Lung (tissue), 10 donors: Measurements from ENCODE around the gene FAM72D. TPM values are rescaled to one million over a fixed set of nuclear protein-coding genes. Genes with fewer than 3 reads are reported as not detected.
"Not testable (repeated sequence)": the region's sequence is repeated elsewhere in the genome, so short reads cannot be mapped to it uniquely, and the experiment has no call there.

Experiments
- ATAC-seq: fragments of 200-7000 bp; cut with Tn5 transposase; one replicate; pipeline ENCODE4 v1.9.1; 2020; ENCODE audit warnings: moderate number of reproducible peaks; ENCODE audit not compliant: insufficient read depth, low FRiP score
- DNase-seq, 3 donors: peaks; one replicate each; pipeline ENCODE4 v3.0.0-alpha.2; 2013 to 2017
- H3K27ac ChIP-seq, 2 donors: one replicate each; pipeline ENCODE4 v1.5.1; 2013; ENCODE audit warnings: mild to moderate bottlenecking in 2 of 2, moderate library complexity in 2 of 2, control low read depth in 1 of 2, inconsistent platforms in 1 of 2, low read depth in 1 of 2, low read length in 1 of 2
- H3K27me3 ChIP-seq, 3 donors: one replicate each; pipeline ENCODE4 v1.5.1; 2013; ENCODE audit warnings: low read length in 2 of 3; ENCODE audit not compliant: control insufficient read depth in 3 of 3, insufficient read depth in 3 of 3
- H3K36me3 ChIP-seq, 4 donors: one replicate each; pipeline ENCODE4 v1.5.1; 2013; ENCODE audit warnings: low read length in 4 of 4, mild to moderate bottlenecking in 1 of 4, moderate library complexity in 1 of 4; ENCODE audit not compliant: control insufficient read depth in 4 of 4, insufficient read depth in 4 of 4
- H3K4me1 ChIP-seq, 5 donors: one replicate each; pipeline ENCODE4 v1.5.1; 2013; ENCODE audit warnings: low read length in 5 of 5, mild to moderate bottlenecking in 2 of 5, moderate library complexity in 1 of 5; ENCODE audit not compliant: control insufficient read depth in 5 of 5, insufficient read depth in 5 of 5
- H3K4me3 ChIP-seq: one replicate; pipeline ENCODE4 v1.5.1; 2013; ENCODE audit warnings: mild to moderate bottlenecking, control low read depth, moderate library complexity
- H3K9ac ChIP-seq, 2 donors: one replicate each; pipeline ENCODE4 v1.5.1; 2013; ENCODE audit warnings: low read length in 2 of 2, control low read depth in 1 of 2; ENCODE audit not compliant: insufficient read depth in 1 of 2
- H3K9me3 ChIP-seq, 4 donors: one replicate each; pipeline ENCODE4 v1.5.1; 2013; ENCODE audit warnings: low read length in 3 of 4, mild to moderate bottlenecking in 1 of 4, moderate library complexity in 1 of 4; ENCODE audit not compliant: control insufficient read depth in 4 of 4, insufficient read depth in 3 of 4
- WGBS, 2 donors: extraction: QIAGEN DNeasy Blood & Tissue Kit; methylation state at CpG; one replicate each; pipeline ENCODE4 v1.1.7; 2013; 5-methylcytosine and 5-hydroxymethylcytosine counted together
- polyA plus RNA-seq, 2 donors: library from polyadenylated mRNA; stranded (reverse); fragments of 200-250 nt; gene quantifications; one replicate each; pipeline ENCODE4 v1.2.1, GENCODE V29; 2013
- total RNA-seq, 2 donors: library from RNA; depleted of rRNA in 1 of 2; stranded (reverse); fragments of >200 nt in 1 of 2; gene quantifications; one replicate each; pipeline ENCODE4 v1.2.1, GENCODE V29; 2014 to 2021
- donor health status: Bipolar disorder and iron deficiency.
- donor health status: healthy.
- donor health status: DM: yes; HTN: yes; CAD: no.

FAM72D gene
- total and polyA plus RNA-seq, 4 donors, result 0.35 to 0.60 (median 0.47) TPM

DNA sequence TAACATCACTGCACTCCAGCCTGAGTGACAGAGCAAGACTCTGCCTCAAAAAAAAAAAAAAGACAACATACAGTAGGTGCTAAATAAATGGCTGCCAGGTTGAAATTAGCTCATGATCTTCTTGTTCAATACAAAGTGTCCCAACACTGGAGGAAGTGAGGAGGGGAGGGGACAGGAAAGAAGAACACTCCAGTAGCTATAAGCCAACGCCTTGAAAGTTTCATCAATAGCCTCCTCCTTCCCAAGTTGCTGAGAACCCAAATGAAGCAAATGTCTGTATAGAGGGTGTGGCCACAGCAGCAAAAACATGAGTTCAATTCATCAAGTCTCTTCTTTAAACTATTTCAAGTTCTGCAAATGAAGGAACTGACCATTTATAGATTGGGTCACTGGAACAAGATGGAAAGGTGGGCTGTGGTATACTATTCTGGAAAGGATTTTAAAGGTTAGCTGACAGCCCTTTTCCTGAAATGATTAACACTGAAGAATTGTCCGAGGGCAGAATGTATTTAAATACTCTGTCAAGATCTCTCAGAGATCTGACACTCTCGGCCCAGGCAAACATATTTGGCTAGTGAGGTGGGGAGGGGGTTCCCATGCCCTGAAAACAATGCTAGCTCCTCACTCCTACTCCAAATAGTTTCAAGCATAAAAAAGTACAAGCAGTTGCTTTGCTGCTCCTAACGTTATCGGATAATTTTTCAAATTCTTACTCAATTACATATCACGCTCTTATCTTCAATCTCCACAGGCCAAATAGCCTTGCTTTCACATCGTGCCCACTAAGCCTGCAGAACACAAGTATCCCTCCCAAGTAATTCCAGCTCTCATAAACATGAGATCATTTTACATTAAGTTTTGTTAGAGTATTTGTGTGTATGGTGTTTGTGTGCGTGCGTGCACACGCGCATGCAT, 17.6 kb upstream of the FAM72D start:
- not testable (repeated sequence) for H3K27me3 ChIP-seq, DNase-seq, H3K9me3 ChIP-seq, H3K4me1 ChIP-seq, H3K36me3 ChIP-seq, H3K9ac ChIP-seq, H3K27ac ChIP-seq, H3K4me3 ChIP-seq
- ATAC-seq, result peak; percentile 54
- no CpG with 5 or more reads among the region's 11 CpGs for WGBS, 2 donors

DNA sequence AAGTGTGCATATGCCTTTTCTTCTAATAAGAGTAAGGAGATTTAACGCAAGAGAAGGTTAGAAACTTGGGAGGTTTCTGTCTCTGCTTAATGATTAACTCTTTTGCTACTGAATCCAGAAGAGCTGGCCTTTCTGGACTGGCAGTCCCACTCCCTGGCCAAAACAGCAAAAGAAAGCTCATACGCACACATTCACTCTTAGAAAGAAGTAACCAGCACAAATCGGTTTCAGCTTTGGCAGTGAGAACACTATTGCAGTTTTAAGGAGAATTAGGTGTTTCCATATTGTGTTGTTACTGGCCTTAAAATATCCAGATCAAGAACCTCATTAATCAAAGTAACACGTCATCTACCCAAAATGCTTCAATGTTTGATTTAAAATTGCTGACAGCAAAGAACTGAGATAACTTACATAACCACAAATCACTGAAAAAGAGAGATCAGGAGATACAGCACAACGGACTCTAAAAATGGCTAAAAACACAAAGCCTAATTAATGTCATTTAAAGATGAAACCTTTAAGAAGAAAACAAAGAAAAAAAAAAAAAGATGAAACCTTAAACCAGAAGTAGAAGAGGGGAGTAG, 16.9 kb upstream of the FAM72D start:
- not testable (repeated sequence) for H3K27ac ChIP-seq, ATAC-seq, H3K4me3 ChIP-seq, H3K36me3 ChIP-seq, H3K9me3 ChIP-seq, H3K4me1 ChIP-seq, DNase-seq, H3K27me3 ChIP-seq, H3K9ac ChIP-seq
- no CpG with 5 or more reads among the region's 5 CpGs for WGBS, 2 donors

DNA sequence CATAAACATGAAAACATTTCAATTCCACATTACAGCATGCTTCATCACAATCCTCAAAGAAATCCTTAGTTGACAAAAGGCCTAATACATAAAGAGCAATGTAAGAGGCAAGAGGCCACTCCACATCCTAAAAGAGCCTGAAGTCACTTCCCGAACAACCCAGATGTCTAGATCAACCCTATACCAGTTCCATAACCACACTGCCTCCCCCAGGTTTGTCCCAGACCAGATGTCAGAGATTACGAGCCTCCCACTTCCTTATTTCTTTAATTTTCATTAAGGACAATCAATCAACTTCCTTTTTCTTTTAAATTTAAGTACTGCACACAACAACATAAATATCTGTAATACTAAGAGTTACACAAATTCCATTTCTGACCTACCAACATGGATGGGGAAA, 16.0 kb upstream of the FAM72D start:
- not testable (repeated sequence) for H3K4me3 ChIP-seq, H3K4me1 ChIP-seq, ATAC-seq, H3K9ac ChIP-seq, H3K9me3 ChIP-seq, H3K36me3 ChIP-seq, H3K27ac ChIP-seq, H3K27me3 ChIP-seq
- 22 to 47% methylated on average over 2 of the region's 2 CpGs for WGBS, 2 donors
- DNase-seq, result peak in 1 of 3 donors; percentile 1

DNA sequence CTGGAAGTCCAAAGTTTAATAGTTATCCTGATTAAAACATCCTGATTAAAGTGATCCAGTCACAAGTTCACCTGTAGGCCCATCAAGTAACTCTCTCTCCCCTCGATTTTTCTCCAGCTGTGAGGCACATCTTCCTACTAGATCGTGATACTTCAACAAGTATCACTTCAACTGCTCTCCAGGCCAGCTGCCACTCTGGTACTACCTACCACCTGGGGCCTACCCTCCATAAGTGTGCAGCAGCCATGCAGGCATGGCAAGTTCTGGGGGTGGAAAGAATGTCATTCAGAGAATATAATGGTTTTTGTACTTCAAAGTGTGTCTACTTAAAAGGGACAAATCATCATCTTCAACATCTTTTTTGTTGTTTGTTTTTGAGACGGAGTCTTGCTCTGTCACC, 15.6 kb upstream of the FAM72D start:
- H3K27me3 ChIP-seq, H3K9me3 ChIP-seq, ATAC-seq, DNase-seq, H3K9ac ChIP-seq, H3K27ac ChIP-seq, H3K36me3 ChIP-seq, H3K4me3 ChIP-seq, H3K4me1 ChIP-seq: not testable (repeated sequence)
- 50 to 78% methylated on average over 2 of the region's 3 CpGs for WGBS, 2 donors

DNA sequence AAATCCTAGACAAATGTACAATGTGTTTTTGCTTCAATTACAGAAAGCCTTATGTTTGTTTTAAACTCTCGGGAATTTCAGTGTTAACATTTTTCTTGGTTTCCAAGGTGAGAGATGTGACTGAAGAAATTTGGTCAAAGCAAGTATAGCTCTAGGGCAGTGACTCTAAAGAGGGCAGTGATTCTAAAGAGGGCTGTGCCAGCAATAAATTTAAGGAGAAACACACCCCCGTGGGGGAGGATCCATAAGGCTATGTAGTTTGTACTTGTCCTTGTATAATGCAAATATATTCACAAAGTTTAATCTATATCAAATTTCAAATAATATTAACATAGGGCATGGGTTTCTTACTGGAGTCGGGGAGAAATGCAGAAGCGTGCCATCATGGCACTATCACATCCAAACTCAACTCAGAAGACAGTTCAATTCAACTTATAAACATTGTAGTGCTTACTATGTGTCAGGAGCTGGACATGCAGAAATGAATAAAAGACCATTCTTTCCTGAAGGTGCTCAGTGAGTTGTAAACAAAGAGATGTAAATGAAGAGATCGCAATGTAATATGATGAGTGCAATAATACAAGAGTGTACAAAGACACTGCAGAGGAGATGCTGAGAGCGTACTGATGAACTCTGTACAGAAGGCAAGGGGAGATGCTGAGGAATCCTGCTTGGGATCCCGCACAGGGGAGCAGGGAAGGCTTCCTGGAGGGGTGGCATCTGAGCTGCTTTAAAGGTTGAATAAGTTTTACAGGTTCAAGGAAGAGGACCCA, 13.1 kb upstream of the FAM72D start:
- not testable (repeated sequence) for H3K9ac ChIP-seq, H3K27ac ChIP-seq, H3K27me3 ChIP-seq, ATAC-seq, H3K4me3 ChIP-seq, H3K36me3 ChIP-seq, H3K4me1 ChIP-seq, DNase-seq, H3K9me3 ChIP-seq
- 87 to 92% methylated on average over 3 to 4 of the region's 7 CpGs for WGBS, 2 donors

DNA sequence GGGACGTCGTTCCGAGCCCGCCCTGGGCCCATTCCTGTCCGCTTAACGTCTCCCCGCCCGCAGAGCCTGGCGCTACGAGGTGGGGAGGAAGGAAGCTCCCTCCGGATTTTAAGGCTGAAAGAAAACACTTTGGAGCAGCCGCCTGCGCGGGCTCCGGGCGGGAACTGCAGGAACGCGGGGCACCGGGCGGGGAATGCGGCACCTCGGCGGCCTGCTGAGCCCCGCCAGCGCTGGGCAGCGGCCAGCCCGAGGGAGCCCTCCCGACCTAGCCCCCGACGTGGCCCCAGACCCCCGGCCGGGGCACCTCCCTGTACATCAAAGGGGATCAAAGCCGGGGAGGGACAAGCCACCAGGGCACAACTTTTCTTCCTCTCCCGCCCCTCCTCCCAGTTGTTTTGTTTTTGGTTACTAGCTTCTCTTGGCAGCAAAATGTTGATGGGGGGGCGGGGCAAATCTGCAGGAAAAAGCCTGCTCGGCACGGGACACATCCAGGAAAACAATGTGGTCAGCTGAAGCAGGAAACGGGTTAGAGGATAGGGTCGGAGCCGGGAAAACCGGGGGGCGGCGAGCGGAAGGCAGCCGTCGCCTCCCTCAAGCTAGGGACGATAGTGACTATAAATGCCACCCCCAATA, 2.1 kb upstream of the FAM72D start:
- H3K4me1 ChIP-seq, H3K36me3 ChIP-seq, ATAC-seq, H3K9me3 ChIP-seq, H3K9ac ChIP-seq, H3K27me3 ChIP-seq, H3K4me3 ChIP-seq: not testable (repeated sequence)
- peak overlapping the region; percentile 45 to 79 for H3K27ac ChIP-seq
- peak in 2 of 3 donors; percentile 15 to 18 for DNase-seq
- WGBS, 2 donors, result 0 to 1% methylated on average over 1 to 25 of the region's 47 CpGs

DNA sequence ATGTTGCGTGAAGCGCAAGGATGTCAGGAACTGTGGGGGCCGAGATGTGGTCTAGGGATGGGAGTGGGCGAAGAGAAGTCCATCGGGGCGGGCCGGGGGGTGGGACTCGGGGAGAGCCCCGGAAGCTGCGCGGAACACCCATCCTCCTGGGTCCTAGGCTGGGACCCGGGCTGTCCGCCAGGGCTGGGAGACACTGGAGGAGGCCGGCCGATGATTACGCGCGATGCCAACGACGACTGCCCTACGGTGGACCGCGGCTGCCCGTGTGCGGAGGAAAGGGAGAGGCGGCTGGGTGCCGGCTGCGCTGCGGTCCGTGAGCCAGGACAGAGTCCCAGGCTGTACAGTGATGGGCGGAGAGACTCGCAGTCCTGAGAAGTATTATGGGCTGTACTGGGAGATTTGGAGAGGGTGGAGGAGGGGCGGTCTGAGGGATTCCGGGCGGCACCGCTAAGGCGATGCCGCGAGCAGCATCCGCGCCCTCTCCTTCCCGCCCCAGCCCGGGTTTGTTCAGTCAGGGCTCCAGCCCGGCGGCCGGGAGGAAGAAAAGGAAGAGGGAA, 1.0 kb upstream of the FAM72D start:
- H3K27ac ChIP-seq, result peak overlapping the region in 1 of 2 donors; percentile 56
- H3K9ac ChIP-seq, H3K27me3 ChIP-seq, H3K36me3 ChIP-seq, H3K9me3 ChIP-seq, H3K4me1 ChIP-seq, DNase-seq: not testable (repeated sequence)
- peak; percentile 12 for ATAC-seq
- H3K4me3 ChIP-seq, result peak overlapping the region; percentile 44
- 2% methylated on average over 11 of the region's 46 CpGs; no CpG with 5 or more reads in 1 of the 2 donors for WGBS, 2 donors
